Stimulated activated naive CD8-positive, alpha-beta T cell treated with anti-CD3 and anti-CD28 coated beads, Interleukin-15, Interleukin-2, amounts not matched to agents 100 U/mL and 50 U/mL, for 24 hours (primary cell): ENCODE results near the gene RAB1A.

Source experiments
- ATAC-seq: fragments of 150-1000 bp; cut with Tn5 transposase; one replicate; pipeline ENCODE4 v1.10.0; 2021
- DNase-seq: peaks from one replicate; pipeline ENCODE4 v3.0.0; 2021

The RAB1A gene

DNA sequence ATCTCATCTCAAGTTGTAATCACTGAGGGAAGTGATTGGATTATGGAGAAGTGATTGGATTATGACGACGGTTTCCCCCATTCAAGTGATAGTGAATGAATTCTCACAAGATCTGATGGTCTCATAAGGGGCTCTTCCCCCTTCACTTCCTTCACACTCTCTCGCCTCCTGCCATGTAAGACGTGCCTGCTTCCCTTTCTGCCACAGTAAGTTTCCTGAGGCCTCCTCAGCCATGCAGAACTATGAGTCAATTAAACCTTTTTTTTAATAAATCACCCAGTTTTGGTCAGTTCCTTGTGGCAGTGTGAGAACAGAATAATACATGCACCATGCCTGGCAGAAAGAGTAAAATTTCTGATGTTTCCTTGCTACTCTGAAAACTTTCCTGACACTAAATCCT, 37.1 kb downstream of the RAB1A start:
- no peak for ATAC-seq

DNA sequence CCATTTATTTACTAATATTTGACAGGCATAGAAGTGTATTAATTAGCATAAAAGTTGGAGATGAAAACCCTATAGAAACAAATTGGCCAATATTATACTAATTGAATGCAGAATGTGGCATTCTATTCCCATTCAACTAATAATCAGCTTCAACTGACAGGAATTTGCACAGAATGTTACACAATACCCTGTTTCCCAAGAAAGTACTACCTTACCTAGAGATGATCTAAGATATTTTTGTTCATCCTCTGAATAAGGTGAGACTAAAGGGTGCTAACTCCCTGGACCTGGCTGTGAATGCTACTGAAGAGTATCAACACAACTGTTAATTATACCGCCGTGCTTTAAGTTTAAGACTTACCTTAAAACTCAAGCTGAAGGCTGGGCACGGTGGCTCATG, 44.8 kb downstream of the RAB1A start:
- ATAC-seq (no peak), DNase-seq (no peak)

More for the DNA sequence above, 37.1 kb downstream of the RAB1A start:
- DNase-seq = no peak

DNA sequence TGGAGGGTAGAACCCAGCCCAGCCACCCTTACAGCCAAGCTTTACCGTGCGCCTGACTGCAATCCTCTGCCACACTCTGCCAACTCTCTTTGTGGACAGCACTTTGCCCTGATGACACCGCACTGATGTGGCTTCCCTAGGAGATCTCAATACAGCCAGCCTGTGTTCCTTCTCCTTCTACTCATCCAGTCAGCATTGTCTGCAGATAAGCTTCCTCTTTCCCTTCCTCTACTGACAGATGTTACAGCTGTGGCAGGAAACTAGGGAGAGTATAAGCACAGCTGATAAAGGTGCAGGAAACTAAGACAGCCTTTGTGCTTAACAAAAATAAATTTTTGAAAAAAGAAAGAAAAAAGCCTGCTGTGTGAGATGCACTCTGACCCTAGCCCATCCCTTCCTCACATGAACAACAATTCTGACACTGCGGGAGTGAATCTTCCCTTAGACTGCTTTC, 48.6 kb downstream of the RAB1A start:
- no peak for ATAC-seq
- no peak for DNase-seq

DNA sequence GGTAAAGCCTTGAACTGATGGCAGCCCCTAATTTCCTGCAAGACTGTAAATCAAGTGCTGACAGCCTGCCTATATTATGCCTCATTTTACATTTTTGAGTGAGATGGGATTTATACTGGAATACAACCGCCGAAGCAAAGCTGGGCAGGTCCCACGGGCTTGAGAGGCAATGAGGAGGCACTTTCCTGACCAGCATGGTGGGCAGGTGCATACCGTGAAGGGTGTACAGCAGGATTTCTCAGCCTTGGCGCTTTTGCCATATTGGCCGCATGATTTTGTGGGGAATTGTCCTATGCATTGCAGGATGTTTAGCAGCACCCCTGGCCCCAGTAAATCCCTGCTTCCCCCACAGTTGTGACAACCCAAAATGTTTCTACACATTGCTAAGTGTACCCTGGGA, 50.9 kb downstream of the RAB1A start:
- no peak for ATAC-seq
- DNase-seq = no peak

DNA sequence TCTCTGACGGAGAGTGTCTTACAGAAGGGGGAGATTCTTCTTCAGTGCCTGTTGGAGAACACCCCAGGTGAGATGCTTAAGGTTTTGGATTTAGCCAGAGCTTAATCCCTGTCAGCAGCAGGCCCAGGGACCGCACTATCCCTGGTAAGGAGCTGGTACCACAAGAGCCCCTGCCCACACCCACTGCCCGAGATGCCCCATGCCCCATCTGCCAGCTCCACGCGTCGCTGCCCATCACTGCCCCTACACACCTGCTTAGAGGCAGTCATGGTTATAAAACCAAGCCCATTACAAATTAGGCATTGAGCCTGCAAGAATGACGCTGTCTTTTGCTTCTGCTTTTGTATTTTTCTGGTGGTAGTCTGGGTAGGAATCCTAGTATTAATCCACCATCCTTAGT, 52.0 kb downstream of the RAB1A start:
- ATAC-seq (no peak), DNase-seq (no peak)

DNA sequence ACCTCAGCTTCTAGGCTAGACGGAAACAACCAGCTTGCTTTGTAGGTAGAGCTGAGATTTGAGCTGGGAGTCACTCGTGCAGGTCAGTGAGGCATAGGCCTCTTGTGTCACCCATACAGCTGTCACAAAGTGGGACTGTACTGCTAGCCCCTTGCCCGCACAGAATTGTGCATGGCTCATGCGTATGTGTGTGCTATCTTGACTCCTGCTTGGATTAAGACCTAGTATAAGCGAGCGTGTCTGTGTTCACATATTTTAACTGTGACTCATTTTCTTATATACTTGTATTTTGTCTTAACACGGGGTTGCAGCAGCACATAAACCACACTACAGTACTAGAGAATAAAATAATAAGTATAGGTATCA, 53.6 kb downstream of the RAB1A start:
- no peak for DNase-seq
- ATAC-seq = no peak

DNA sequence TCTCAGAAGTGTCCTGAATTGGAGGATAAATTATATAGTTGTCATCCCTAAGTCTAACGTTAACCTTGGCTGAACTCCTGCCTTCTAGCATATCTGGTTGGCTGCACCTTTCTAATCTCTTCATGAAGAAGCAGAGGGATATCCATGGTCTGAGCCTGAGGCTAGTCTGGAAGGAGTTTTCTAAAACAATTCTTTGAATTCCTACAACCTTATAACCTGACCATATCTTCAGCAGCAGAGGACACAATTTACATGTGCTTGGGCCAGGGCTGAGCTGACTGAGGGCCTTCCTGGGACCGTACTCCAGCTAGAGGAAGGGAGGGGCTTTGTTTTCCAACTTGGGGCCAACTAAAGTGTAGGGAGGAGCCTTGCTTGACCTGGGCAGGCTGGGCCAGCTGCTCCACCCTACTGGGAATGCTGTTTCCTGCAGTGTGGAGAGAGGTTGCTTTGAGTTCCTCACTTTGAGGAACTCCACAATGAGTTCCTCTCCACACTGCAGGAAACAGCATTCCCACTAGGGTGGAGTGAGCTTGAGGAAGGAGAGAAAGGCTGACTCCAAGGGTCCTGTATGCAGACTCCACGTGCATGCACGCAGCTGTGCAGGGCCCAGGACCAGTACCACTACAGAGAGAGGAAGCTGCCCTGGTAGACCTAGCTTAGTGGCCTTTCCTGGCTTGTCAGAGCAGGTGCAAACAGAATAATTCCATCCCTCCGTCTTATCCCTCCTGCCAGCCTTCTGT, 54.1 kb downstream of the RAB1A start:
- DNase-seq = no peak
- no peak for ATAC-seq

DNA sequence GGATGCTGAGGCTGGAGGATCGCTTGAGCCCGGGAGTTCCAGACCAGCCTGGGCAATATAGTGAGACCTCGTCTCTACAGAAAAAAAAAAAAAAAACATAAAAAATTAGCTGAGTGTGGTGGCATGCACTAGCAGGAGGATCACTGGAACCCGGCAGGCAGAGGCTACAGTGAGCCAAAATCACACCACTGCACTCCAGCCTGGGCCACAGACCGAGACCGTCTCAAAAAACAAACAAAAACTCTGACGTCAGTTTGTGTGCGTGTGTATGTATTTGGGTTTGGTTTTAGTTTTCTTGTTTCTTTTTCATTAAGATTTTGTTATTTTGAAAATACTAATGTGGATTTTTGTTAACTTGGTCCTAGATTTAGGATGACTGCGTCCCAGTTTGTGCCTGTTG, 54.7 kb downstream of the RAB1A start:
- ATAC-seq (no peak), DNase-seq (no peak)

DNA sequence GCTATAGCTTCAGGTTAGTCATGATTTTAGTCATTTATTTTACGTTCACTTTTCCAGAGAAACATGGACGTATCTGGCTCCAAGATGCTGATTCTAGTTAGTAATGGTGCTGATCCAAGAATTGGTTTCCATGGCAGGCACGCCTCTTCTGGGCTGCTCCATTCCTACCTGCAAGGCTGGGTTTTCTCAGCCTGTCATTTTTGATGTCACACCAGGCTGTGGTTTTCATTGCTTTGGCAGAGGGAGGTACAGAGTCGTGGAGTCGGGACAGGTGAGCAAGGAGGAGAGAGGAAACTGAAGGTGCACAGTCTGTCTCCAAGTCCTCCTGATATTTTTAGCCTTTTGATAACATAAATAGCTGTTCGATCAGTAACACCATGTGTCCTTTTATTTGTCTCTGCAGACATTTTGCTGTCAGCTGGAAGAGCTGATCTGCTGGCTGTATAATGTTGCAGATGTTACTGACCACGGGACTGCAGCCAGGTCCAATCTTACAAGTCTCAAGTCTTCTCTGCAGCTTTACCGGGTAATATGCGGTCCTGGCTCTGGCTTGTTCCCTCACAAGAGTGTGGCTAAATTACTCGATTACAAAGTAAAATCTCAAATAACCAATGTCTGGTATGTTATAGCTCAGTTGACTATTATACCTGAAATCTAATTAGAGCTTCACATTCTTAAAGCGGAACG, 55.9 kb downstream of the RAB1A start:
- ATAC-seq (no peak), DNase-seq (no peak)

DNA sequence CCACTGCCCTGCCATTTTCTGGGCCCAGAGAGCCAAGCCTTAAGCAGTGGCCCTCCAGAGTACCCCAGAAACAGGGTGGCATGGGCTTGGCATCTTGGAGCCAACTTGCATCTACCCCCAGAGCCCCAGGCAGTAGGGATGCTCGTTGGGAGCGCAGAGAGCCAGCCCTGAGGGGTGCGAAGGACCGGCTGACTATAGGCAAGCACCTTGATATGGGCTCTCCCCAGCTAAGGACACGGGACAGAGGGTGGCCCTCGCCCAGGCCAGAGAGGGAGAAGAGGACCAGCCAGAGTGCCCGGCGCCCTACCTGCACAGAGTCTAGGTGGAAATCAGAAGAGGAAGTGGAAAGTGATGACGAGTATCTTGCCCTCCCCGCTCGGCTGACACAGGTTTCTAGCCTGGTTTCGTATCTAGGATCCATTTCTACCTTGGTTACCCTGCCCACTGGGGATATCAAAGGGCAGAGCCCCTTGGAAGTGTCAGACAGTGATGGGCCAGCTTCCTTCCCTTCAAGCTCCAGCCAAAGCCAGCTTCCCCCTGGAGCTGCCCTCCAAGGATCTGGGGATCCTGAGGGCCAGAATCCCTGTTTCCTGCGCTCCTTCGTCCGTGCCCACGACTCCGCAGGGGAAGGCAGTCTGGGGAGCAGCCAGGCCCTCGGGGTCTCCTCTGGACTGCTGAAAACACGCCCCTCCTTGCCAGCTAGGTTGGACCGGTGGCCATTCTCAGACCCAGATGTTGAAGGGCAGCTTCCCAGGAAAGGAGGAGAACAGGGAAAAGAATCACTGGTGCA, 57.5 kb downstream of the RAB1A start:
- ATAC-seq (no peak), DNase-seq (no peak)

DNA sequence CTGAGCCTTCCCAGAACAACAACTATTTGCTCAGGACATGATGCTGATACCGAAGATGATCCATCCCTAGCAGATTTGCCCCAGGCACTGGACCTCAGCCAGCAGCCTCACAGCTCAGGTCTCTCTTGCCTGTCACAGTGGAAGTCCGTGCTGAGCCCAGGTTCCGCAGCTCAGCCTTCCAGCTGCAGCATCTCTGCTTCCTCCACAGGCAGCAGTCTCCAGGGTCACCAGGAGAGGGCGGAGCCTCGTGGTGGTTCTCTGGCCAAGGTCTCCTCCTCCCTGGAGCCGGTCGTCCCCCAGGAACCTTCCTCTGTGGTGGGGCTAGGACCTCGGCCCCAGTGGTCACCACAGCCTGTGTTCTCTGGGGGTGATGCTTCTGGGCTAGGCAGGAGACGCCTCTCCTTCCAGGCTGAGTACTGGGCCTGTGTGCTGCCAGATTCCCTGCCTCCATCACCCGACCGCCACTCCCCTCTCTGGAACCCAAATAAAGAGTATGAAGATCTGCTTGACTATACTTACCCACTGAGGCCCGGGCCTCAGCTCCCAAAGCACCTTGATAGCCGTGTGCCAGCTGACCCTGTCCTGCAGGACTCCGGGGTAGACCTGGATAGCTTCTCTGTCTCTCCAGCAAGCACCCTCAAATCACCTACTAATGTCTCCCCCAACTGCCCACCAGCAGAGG, 58.3 kb downstream of the RAB1A start:
- no peak for DNase-seq

DNA sequence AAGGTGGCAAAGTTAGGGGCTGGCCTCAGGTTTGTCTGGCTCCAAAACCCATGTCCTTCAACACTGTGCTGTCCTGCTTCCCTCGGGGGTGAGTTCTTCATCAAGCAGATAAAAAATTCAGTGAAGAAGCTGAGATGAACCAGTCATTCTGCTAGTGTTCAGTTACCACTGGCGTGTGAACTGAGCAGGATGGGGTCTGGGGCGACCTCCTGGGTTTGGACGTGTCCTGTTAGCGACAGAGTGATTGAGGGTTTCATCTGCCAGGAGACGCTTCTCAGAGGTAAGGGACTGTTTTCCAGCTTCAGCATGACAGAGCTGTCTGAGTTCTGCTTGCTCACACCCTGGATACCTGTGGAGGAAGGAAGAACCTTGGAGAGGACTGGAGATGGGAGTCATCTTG, 59.0 kb downstream of the RAB1A start:
- ATAC-seq (no peak), DNase-seq (no peak)

More for the DNA sequence above, 58.3 kb downstream of the RAB1A start:
- ATAC-seq = no peak

DNA sequence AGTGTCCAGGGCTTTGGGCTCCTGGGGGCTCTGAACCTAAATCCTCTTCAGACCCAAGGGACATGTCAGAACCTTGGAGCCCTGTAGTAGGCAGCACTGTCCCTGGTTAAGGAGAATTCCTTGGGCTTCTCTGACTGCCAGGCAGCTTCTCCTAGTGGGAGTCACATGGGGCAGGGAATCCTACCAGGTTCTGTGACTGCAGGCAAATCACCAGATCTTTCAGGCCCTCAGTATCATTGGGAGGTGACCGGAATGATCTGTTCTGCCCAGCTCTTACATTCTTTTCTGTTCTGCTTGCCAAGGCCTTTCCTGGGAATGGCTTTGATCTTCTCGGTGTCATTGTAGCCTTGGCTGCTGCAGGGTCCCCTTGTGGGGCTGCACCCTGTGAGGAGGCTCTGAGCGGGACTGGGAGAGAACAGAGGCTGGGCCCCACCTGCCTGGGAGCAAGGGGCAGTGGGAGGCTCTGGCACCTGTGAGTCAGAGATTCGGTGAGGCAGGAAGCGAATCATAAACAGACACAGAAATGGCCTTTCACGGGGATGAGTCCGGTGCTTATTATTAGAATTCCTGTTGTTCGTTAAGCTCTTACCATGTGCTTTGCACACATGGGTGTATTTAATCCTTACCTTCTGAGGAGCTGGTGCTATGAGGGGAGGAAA, 59.6 kb downstream of the RAB1A start:
- DNase-seq (no peak), ATAC-seq (peak; percentile 62)

DNA sequence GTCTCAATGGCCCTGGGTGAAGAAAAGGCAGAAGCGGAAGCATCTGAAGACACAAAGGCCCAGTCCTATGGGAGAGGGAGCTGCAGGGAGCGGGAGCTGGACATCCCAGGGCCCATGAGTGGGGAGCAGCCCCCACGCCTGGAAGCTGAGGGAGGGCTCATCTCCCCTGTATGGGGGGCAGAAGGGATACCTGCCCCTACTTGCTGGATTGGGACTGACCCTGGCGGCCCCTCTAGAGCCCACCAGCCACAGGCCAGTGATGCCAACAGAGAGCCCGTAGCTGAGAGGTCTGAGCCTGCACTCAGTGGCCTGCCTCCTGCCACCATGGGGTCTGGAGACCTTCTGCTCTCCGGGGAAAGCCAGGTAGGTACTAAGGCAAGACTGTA, 60.5 kb downstream of the RAB1A start:
- no peak for ATAC-seq

DNA sequence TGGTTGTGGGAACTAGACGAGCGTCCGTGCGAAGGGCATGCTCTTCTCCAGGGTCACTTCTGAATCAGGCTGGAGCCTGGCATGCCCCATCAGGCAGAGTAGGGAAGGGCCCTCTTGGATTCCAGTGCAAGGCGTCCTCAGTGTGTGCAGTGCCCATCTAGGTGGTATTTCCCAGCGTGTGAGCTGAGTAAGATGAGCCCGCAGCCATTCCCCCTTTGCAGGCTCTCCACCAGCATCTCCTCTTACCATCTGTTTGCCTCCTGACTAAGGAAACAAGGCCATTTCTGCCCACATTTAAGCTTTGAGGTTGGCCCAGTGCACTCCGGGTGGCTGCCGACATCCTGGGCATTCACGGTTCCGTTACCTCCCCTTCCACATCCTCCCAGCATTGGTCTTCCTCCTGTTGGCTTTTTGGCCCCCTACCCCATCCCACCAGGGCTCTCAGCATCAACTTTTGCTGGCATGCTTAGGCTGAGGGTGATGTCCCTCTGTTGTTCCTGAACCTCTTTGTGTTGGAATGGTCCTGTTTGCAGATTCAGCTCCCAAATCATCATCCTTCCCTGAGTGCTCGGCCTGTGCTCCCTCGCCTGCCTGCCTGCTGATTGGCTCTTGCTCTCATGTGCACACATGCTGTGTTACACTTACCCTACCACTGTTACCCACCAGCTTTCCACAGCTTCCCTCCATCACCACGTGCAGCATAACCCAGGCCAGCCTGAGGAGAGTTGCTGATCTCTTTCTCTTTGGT, 61.9 kb downstream of the RAB1A start:
- no peak for ATAC-seq
- DNase-seq = no peak

More for the DNA sequence above, 60.5 kb downstream of the RAB1A start:
- no peak for DNase-seq

DNA sequence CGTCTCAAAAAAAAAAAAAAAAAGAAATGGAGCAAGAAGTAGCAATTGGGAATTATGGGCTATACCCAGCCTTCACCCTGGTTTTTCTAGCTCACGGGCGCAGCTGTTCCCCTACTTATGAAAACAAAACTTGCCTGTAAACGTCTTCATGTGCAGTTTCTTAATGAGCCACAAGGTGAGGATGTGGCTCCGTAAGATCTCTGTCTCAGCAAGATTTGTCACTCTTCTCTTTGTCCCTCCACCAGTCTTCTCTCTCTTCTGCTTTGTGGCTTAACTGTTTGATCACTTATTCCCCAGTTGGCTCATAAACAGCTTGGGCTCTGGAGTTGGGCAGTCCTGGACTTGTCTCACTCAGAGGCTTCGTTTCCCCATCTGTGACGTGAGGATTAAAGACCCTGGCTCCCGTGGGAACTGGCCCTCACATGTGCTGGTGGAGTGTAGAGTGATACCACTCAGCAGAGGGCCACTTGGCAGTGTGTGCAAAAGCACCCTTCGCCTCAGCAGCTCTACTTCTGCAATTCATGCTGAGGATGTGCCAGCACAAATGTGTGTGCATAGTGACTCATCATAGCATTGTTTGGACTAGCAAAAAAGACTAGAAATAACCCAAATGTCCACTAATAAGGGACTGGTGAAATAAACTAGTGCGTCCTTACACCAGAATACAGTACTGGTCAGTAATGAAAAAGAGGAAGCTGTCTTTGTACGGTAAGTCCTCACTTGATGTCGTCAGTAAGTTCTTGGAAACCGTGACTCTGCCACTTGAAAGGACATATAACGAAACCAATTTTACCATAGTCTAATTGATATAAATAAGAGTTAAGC, 65.0 kb downstream of the RAB1A start:
- DNase-seq = no peak

DNA sequence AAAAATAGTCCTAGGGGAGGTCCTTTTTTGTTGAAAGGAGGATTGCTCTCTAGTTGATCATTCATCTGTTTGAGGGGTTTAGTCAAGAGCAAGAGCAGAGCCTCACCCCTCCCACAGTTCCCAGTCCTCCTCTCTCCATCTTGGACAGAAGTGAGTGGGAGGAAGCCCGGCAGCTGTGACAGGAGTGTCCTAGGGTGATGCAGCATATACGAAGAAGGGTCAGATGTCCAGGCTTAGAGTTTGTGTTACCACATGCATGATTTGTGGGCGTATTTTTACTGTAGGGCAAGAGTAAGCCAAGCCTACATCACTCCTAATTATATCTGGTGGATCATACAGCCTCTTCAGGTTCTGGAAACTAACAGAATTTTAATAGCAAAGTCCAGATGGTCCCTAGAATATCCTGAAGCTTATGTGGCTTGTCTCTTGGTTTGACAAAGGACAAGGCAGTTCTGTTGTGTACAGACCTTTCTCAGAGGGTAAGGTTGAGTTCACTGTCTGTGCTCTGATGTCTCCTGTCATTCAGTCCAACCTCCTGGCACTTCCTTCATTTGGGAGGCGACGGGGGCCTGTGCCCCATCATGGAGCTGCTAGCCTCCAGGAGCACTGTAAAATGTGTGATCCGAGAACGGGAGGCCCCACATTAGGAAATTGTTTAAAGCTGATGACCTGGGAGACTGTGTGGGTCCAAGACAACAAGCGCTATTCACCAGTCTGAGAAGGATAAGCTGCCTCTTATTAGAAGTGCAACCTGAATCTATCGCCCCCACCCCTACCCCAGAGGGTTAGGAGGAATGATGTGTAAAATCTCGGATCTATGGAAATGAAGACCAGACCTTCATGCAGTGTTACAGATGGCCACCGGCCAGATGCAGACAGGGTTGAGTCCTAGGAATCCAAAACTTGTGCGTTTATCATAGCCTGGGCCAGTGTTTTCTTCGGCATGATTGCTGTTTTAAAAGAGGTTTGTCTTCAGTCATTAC, 66.8 kb downstream of the RAB1A start:
- no peak for ATAC-seq
- no peak for DNase-seq

More for the DNA sequence above, 65.0 kb downstream of the RAB1A start:
- peak; percentile 67 for ATAC-seq

DNA sequence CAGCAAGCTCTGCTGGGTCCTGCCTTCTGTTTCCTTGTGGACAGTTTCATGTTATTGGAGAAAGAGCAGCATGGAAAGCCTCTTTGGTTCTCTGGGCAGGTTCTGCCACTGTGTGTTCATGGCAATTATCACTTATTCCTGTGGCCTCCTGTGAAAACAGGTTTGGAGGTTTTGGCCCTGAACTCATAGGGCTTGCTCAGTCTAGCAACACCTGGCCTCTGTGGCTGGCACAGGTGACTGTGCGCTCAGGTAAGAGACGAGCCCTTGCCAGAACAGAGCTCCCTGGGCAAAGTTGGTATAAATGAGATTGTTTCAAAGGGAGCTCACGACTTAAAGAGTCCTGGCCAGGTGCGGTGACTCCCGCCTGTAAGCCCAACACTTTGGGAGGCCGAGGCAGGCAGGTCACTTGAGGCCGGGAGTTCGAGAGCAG, 68.0 kb downstream of the RAB1A start:
- no peak for ATAC-seq
- no peak for DNase-seq
